ENCODE results near the gene CCDC9B.
A peak's percentile ranks its signal among the peaks of the same experiment; 100 is the strongest.

CCDC9B gene

DNA sequence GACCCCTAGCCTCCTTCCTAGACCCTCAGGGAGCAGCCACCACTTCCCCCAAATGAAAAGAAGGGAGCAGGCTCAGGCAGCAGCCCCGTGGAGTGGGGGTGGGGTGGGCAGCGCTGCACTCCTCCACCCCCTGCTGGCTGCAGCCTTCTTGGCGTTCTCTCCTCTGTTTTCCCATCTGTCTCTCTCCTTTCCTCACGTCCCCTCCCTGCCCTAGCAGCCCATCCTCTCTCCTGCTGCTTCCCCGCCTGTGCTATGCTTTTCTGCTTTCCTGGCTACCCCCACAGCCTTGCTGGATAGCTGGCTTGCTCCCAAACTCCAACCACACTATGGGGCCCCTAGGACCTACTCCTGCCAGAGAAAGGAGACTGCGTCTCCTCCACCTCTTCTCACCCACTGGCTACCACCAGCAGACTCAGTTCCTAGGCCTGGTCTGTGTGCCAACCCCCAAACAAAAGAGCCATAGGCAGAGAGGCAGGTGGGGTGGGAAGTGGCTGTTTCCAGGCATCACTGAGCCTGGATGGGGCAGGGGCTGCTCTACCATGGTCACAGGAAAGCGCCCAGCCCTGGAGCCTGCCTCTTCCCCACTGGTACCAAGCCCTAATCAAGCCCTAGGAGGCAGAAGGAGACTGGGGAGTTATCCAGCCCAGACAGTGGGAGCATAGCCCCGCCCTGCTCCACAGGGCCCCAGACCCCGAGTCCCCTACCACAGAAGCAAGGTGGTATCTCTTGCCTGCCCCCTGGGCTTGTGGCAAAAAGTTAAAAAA, 13.9 kb upstream of the CCDC9B start:
- CTCF ChIA-PET: interaction anchor here (0.6 kb wide), 2 partner anchors 32 to 1852 kb away, joined by 3 read pairs; no protein-coding TSS in a partner anchor
- DNase-seq (ENCODE audit: extremely low spot score): peak; percentile 22
- POLR2A ChIA-PET: no interaction called here
- TF ChIP-seq FOXA1 (IDR thresholded peaks at IDR 0.05) (no peak), FOXM1 (IDR thresholded peaks at IDR 0.05; ENCODE audit: borderline replicate concordance) (no peak), TARDBP (IDR thresholded peaks at IDR 0.05) (no peak), HDGF (IDR thresholded peaks at IDR 0.05; ENCODE audit: borderline replicate concordance) (no peak)

GRCh38 chr15:40353697-40354096, 13.0 kb upstream of the CCDC9B start:
- POLR2A ChIA-PET: no interaction called here
- CTCF ChIA-PET: interaction anchor here (0.7 kb wide), 1 partner anchor 13 kb away, joined by 3 read pairs; no protein-coding TSS in a partner anchor
- DNase-seq (ENCODE audit: extremely low spot score): no peak
- TF ChIP-seq NFRKB (IDR thresholded peaks at IDR 0.05) (no peak), FOXK2 (IDR thresholded peaks at IDR 0.05) (no peak), ZNF384 (IDR thresholded peaks at IDR 0.05) (no peak), LEF1 (IDR thresholded peaks at IDR 0.05; ENCODE audit: borderline replicate concordance) (no peak)

DNA sequence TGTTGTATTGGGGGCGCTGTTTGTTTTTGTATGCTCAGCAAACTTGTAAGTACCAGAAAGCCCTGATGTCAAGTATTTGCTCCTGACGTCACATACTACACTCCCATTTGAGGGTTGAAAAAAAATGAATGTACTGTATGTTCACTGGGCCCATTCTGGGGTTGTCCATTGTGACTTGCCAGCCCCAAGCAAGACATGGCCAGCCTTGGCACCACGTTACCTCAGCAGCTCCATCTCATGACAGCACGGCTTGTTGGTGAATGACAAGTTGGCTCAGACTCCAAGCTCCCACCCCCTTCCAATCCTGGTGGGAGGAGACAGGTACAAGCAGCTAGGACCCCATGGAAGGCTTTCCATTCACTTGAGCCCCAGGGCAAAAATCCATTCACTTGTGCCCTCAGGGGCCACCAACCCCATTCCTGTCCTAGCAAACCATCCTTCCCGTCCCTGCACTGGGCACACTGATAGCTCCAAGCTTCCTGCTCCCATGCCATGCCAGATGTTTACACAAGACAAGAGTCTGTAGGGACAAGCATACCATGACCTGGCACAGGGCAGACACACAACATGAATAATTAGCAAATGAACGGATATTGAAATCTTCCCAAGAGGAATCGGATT, 11.7 kb upstream of the CCDC9B start:
- TF ChIP-seq TARDBP (IDR thresholded peaks at IDR 0.05) (no peak), SP1 (IDR thresholded peaks at IDR 0.05) (no peak), PKNOX1 (IDR thresholded peaks at IDR 0.05) (no peak), ELF4 (IDR thresholded peaks at IDR 0.05) (no peak), L3MBTL2 (conservative IDR thresholded peaks at IDR 0.05) (no peak), BHLHE40 (IDR thresholded peaks at IDR 0.05; ENCODE audit: borderline replicate concordance) (no peak), LEF1 (IDR thresholded peaks at IDR 0.05; ENCODE audit: borderline replicate concordance) (no peak), SUZ12 (IDR thresholded peaks at IDR 0.05) (no peak), ARNT (IDR thresholded peaks at IDR 0.05) (no peak), FOXM1 (IDR thresholded peaks at IDR 0.05; ENCODE audit: borderline replicate concordance) (no peak), CTBP1 (IDR thresholded peaks at IDR 0.05; ENCODE audit: borderline replicate concordance) (no peak), ZNF384 (IDR thresholded peaks at IDR 0.05) (no peak)
- ChIA-PET POLR2A (no interaction called here), CTCF (interaction anchor here (0.5 to 0.9 kb wide), 2 partner anchors 15 to 77 kb away, joined by 3 to 4 read pairs; no protein-coding TSS in a partner anchor)
- no peak for DNase-seq (ENCODE audit: extremely low spot score)

GRCh38 chr15:40349163-40349562, 8.4 kb upstream of the CCDC9B start:
- TF ChIP-seq PKNOX1 (IDR thresholded peaks at IDR 0.05): no peak
- TF ChIP-seq L3MBTL2 (conservative IDR thresholded peaks at IDR 0.05): no peak
- TF ChIP-seq NFRKB (IDR thresholded peaks at IDR 0.05): no peak
- TF ChIP-seq FOXK2 (IDR thresholded peaks at IDR 0.05): no peak
- TF ChIP-seq CTBP1 (IDR thresholded peaks at IDR 0.05; ENCODE audit: borderline replicate concordance): no peak
- no peak for TF ChIP-seq BHLHE40 (IDR thresholded peaks at IDR 0.05; ENCODE audit: borderline replicate concordance)
- TF ChIP-seq SUZ12 (IDR thresholded peaks at IDR 0.05): no peak
- TF ChIP-seq TARDBP (IDR thresholded peaks at IDR 0.05): no peak
- TF ChIP-seq HDGF (IDR thresholded peaks at IDR 0.05; ENCODE audit: borderline replicate concordance): no peak
- no peak for TF ChIP-seq FOXM1 (IDR thresholded peaks at IDR 0.05; ENCODE audit: borderline replicate concordance)
- no peak for TF ChIP-seq ZNF384 (IDR thresholded peaks at IDR 0.05)
- TF ChIP-seq SP1 (IDR thresholded peaks at IDR 0.05): no peak
- TF ChIP-seq FOXA1 (IDR thresholded peaks at IDR 0.05): no peak
- TF ChIP-seq ELF4 (IDR thresholded peaks at IDR 0.05): no peak
- no peak for TF ChIP-seq ARNT (IDR thresholded peaks at IDR 0.05)
- ChIA-PET POLR2A (interaction anchor here (0.9 kb wide), 1 partner anchor 12 kb away, joined by 3 read pairs; no protein-coding TSS in a partner anchor), CTCF (no interaction called here)
- no peak for DNase-seq (ENCODE audit: extremely low spot score)

DNA sequence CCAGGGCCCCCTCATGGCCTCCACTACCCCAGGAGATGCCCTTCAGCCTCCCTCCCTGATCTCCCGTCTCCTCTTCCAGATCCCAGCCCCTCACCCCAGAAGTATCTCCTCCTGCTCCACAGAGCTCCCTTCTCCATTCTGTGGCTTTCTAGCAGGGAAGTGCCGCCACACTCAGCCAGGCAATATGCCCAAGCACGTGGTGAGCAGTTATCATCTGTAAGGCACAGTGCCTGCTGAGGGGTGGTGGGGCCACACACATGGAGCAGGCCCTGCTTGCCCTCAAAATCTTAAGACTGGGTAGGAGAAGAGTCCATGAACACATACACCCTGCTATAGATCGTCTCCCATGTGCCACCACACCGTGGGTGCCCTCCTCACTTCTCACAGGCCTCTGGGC, 7.7 kb upstream of the CCDC9B start:
- TF ChIP-seq PKNOX1 (IDR thresholded peaks at IDR 0.05) (no peak), ELF4 (IDR thresholded peaks at IDR 0.05) (no peak), NFRKB (IDR thresholded peaks at IDR 0.05) (no peak), FOXA1 (IDR thresholded peaks at IDR 0.05) (no peak), SUZ12 (IDR thresholded peaks at IDR 0.05) (no peak), CTBP1 (IDR thresholded peaks at IDR 0.05; ENCODE audit: borderline replicate concordance) (no peak), FOXM1 (IDR thresholded peaks at IDR 0.05; ENCODE audit: borderline replicate concordance) (no peak), HDGF (IDR thresholded peaks at IDR 0.05; ENCODE audit: borderline replicate concordance) (no peak), BHLHE40 (IDR thresholded peaks at IDR 0.05; ENCODE audit: borderline replicate concordance) (no peak), SP1 (IDR thresholded peaks at IDR 0.05) (no peak), FOXK2 (IDR thresholded peaks at IDR 0.05) (no peak), ARNT (IDR thresholded peaks at IDR 0.05) (no peak), LEF1 (IDR thresholded peaks at IDR 0.05; ENCODE audit: borderline replicate concordance) (no peak), L3MBTL2 (conservative IDR thresholded peaks at IDR 0.05) (no peak), ZNF384 (IDR thresholded peaks at IDR 0.05) (no peak)
- ChIA-PET CTCF (no interaction called here), POLR2A (interaction anchor here (1.4 kb wide), 1 partner anchor 57 kb away, joined by 3 read pairs; the partner anchor contains the start of gene IVD)

More for the DNA sequence above, 7.7 kb upstream of the CCDC9B start:
- DNase-seq (ENCODE audit: extremely low spot score): no peak

Data from HEK293T (cell line).